Upper lobe of left lung (tissue), 6 donors: ENCODE results near the gene FBRSL1. TPM values are rescaled to one million over a fixed set of nuclear protein-coding genes. Genes with fewer than 3 reads are reported as not detected.
A peak's percentile ranks its signal among the peaks of the same experiment; 100 is the strongest.

Experiments used
- ATAC-seq, 2 donors: fragments of 200-7000 bp; cut with Tn5 transposase; one replicate each; pipeline ENCODE4 v1.9.1; 2022; ENCODE audit warnings: mild to moderate bottlenecking in 2 of 2, moderate library complexity in 2 of 2; ENCODE audit not compliant: low FRiP score in 2 of 2
- DNase-seq, 2 donors: peaks; one replicate each; pipeline ENCODE4 v3.0.0-alpha.2; 2019 to 2020
- H3K27ac ChIP-seq, 4 donors: fragments of 200-600 bp; sonication (generic); one replicate each; pipeline ENCODE4 v1.5.1; 2016 to 2019
- H3K27me3 ChIP-seq, 4 donors: fragments of 200-600 bp; sonication (generic); one replicate each; pipeline ENCODE4 v1.5.1; 2017 to 2019
- H3K36me3 ChIP-seq, 4 donors: fragments of 200-600 bp; sonication (generic); one replicate each; pipeline ENCODE4 v1.5.1; 2016 to 2019
- H3K4me1 ChIP-seq, 4 donors: fragments of 200-600 bp; sonication (generic); one replicate each; pipeline ENCODE4 v1.5.1; 2018 to 2019
- H3K4me3 ChIP-seq, 4 donors: fragments of 200-600 bp; sonication (generic); one replicate each; pipeline ENCODE4 v1.5.1; 2017 to 2019; ENCODE audit warnings: mild to moderate bottlenecking in 2 of 4, moderate library complexity in 1 of 4
- H3K9me3 ChIP-seq, 4 donors: fragments of 200-600 bp; sonication (generic); one replicate each; pipeline ENCODE4 v1.5.1; 2018 to 2019
- EP300 ChIP-seq, 4 donors: sonication (generic); formaldehyde crosslinking; IDR thresholded peaks; one replicate each; pipeline ENCODE4 v1.5.1; 2017; ENCODE audit warnings: antibody characterized with exemption in 4 of 4, control low read depth in 2 of 4
- POLR2A ChIP-seq, 4 donors: fragments of 450-650 bp; IDR thresholded peaks; one replicate each; pipeline ENCODE4 v1.5.1; 2016 to 2017; ENCODE audit warnings: antibody characterized with exemption in 4 of 4, mild to moderate bottlenecking in 2 of 4
- POLR2AphosphoS5 ChIP-seq, 2 donors: sonication (generic); formaldehyde crosslinking; IDR thresholded peaks; one replicate each; pipeline ENCODE4 v1.5.1; 2017; ENCODE audit warnings: antibody characterized with exemption in 2 of 2
- WGBS, 2 donors: methylation state at CpG; one replicate each; pipeline ENCODE4 v1.1.5; 2017 to 2018; 5-methylcytosine and 5-hydroxymethylcytosine counted together
- total RNA-seq, 6 donors: library from RNA; depleted of rRNA in 4 of 6; stranded (reverse); fragments of >200 nt in 4 of 6; gene quantifications; one replicate each; pipeline versions ENCODE4 v1.1.0 to v1.2.1, GENCODE V29; 2016 to 2021
- TF ChIP-seq, protein P1 (sequence below), 6 experiments: fragments of 450-650 bp in 4 of 6; fragments of 200-600 bp in 2 of 6; sonication (generic) in 2 of 6; IDR thresholded peaks; one replicate each; pipeline ENCODE4 v1.5.1; 2016 to 2019; ENCODE audit warnings: antibody characterized with exemption in 6 of 6
- donor health status: DM: no; HTN: no; CAD: no; lungs with moderate emphysema.
- donor health status: DM: no; HTN: yes; CAD: no; lungs with severe emphysema.

FBRSL1 gene
- total RNA-seq, 6 donors from 2014 or later = 16.0 to 53.0 (median 44.1) TPM

DNA sequence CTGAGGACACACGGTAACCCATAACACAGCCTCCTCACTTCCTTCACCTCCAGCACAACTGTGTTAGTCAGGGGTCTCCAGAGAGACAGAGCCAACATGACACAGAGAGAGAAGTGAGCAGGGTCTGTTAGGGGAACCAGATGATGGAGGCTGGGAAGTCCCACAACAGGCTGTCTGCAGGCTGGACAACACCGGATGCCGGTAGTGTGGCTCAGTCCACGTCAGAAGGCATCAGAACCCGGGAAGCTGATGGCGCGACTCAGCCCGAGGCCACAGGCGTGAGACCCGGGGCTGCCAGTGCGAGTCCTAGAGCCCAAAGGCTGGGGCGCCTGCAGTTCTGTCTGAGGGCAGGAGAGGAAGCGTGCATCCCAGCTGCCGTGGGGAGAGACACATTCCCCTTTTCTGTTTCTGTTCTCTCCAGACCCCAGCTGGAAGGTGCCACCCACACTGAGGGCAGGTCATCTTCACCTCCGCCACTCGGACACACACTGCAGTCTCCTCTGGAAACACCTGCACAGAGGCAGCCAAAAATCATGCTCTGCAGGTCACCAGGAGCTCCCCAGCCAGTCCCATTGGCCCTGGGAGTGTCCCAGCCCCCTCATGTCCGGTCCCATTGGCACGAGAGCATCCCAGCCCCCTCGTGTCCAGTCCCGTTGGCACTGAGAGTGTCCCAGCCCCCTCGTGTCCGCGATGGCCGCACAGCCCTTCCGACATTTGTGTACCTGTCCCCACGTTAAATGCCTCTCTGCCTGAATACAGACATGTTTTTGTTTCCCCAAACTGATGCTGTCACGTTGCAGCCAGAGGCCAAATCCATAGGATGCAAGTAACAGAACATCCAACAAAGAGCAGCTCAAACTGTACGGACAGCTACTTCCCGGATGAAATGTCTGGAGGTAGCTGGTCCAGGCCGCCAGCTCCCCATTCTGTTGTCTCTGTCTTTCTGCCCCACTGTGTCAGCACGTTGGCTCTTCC is 7.9 kb upstream of the FBRSL1 start:
- ATAC-seq (no peak), DNase-seq (peak in 1 of 2 donors; percentile 62)
- 76 to 79% methylated on average over 30 of the region's 31 CpGs for WGBS, 2 donors

DNA sequence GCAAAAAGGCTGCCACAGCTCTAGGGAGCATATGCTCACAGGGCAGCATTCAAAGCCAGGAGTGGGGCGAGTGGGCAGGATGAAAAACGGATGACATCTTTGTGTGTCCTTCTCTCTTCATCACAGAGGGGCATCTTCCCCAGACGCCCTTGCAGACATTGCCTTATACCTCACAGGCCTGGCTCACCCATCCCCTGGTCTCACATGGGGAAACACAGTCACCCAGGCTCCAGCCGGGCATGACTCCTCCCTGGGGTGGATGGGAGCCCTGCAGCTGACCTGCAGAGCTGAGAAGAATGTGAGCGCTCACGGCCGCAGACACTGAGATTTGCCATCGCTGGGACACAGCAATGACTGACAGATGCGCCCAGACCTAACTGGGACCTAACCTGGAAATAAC is 7.2 kb upstream of the FBRSL1 start:
- H3K4me1 ChIP-seq = peaks cover 0 to 6% (median 0%) of the 10 kb centered on the region in 4 donors
- H3K36me3 ChIP-seq = no peaks in the 10 kb centered on the region
- TF ChIP-seq, protein P1, sequence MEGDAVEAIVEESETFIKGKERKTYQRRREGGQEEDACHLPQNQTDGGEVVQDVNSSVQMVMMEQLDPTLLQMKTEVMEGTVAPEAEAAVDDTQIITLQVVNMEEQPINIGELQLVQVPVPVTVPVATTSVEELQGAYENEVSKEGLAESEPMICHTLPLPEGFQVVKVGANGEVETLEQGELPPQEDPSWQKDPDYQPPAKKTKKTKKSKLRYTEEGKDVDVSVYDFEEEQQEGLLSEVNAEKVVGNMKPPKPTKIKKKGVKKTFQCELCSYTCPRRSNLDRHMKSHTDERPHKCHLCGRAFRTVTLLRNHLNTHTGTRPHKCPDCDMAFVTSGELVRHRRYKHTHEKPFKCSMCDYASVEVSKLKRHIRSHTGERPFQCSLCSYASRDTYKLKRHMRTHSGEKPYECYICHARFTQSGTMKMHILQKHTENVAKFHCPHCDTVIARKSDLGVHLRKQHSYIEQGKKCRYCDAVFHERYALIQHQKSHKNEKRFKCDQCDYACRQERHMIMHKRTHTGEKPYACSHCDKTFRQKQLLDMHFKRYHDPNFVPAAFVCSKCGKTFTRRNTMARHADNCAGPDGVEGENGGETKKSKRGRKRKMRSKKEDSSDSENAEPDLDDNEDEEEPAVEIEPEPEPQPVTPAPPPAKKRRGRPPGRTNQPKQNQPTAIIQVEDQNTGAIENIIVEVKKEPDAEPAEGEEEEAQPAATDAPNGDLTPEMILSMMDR (IDR thresholded peaks at IDR 0.05) = no peak
- TF ChIP-seq POLR2A (IDR thresholded peaks at IDR 0.05) = no peak
- TF ChIP-seq POLR2AphosphoS5 (IDR thresholded peaks at IDR 0.05) = no peak
- no peak for TF ChIP-seq EP300 (IDR thresholded peaks at IDR 0.05)
- H3K9me3 ChIP-seq = no peaks in the 10 kb centered on the region
- DNase-seq (peak in 1 of 2 donors; percentile 3), ATAC-seq (no peak)
- H3K27me3 ChIP-seq = no peaks in the 10 kb centered on the region
- no peak overlapping the region for H3K4me3 ChIP-seq
- WGBS, 2 donors = 87 to 92% methylated on average over 9 of the region's 9 CpGs
- H3K27ac ChIP-seq = no peak overlapping the region

More for the DNA sequence above, 7.9 kb upstream of the FBRSL1 start:
- peaks cover 0 to 6% (median under 1%) of the 10 kb centered on the region in 4 donors for H3K4me1 ChIP-seq
- no peaks in the 10 kb centered on the region for H3K36me3 ChIP-seq
- H3K27me3 ChIP-seq = no peaks in the 10 kb centered on the region
- H3K9me3 ChIP-seq = no peaks in the 10 kb centered on the region
- TF ChIP-seq, protein P1 (IDR thresholded peaks at IDR 0.05) = no peak
- H3K4me3 ChIP-seq = no peak overlapping the region
- no peak overlapping the region for H3K27ac ChIP-seq

DNA sequence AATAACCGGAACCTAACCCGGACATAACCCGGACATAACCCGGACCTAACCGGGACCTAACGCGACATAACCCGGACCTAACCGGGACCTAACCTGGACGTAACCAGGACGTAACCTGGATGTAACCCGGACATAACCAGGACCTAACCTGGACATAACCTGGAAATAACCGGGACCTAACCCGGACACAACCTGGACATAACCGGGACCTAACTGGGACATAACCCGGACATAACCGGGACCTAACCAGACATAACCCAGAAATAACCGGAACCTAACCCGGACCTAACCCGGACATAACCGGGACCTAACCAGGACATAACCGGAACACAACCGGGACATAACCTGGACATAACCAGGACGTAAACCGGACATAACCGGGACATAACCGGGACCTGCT is 6.7 kb upstream of the FBRSL1 start:
- Histone ChIP-seq H3K27me3 (no peaks in the 10 kb centered on the region), H3K4me3 (no peak overlapping the region), H3K36me3 (no peaks in the 10 kb centered on the region), H3K4me1 (peaks cover 0 to 9% (median 2%) of the 10 kb centered on the region in 4 donors), H3K9me3 (no peaks in the 10 kb centered on the region), H3K27ac (no peak overlapping the region)
- 96 to 97% methylated on average over 26 to 27 of the region's 27 CpGs for WGBS, 2 donors
- TF ChIP-seq POLR2A (IDR thresholded peaks at IDR 0.05) = no peak
- TF ChIP-seq, protein P1 (IDR thresholded peaks at IDR 0.05) = no peak
- no peak for TF ChIP-seq EP300 (IDR thresholded peaks at IDR 0.05)
- no peak for TF ChIP-seq POLR2AphosphoS5 (IDR thresholded peaks at IDR 0.05)
- DNase-seq (no peak), ATAC-seq (no peak)

DNA sequence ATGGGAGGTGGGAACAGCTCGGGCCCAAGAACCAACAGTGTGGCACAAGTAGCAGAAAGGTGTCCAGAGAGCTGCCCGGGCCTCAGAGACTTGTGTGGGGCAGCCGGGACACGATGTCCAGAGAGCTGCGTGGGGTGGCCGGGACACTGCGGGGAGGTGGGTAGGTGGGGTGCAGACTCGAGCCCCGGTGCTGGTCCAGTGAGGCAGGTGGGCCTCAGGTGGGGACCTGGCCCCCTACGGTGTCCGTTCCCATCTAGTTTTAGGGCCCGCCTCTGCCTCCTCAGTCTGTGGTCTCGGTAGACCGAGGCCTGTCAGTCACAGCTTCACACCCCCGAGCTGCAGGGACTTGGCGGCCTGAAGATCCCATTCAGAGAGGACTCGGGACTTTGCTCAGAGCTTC is 6.3 kb upstream of the FBRSL1 start:
- no peaks in the 10 kb centered on the region for H3K9me3 ChIP-seq
- peaks cover under 1 to 13% (median 6%) of the 10 kb centered on the region in 4 donors for H3K4me1 ChIP-seq
- H3K27ac ChIP-seq = no peak overlapping the region
- no peaks in the 10 kb centered on the region for H3K27me3 ChIP-seq
- no peak for TF ChIP-seq POLR2A (IDR thresholded peaks at IDR 0.05)
- TF ChIP-seq EP300 (IDR thresholded peaks at IDR 0.05) = no peak
- no peak for TF ChIP-seq POLR2AphosphoS5 (IDR thresholded peaks at IDR 0.05)
- TF ChIP-seq, protein P1 (IDR thresholded peaks at IDR 0.05) = no peak
- ATAC-seq = no peak
- DNase-seq = peak in 1 of 2 donors; percentile 56
- H3K4me3 ChIP-seq = no peak overlapping the region
- no peaks in the 10 kb centered on the region for H3K36me3 ChIP-seq
- 92 to 100% methylated on average over 3 to 17 of the region's 17 CpGs for WGBS, 2 donors
